H1 (cell line): ENCODE data around the gene CCNI. TPM values are rescaled to one million over a fixed set of nuclear protein-coding genes. Genes with fewer than 3 reads are reported as not detected.

Experiments
- CTCF ChIA-PET: fragments of 300-600 bp; sonication (Branson Sonifier 250); formaldehyde crosslinking; loops from one replicate; lab custom pipeline; 2021; ENCODE audit not compliant: partially characterized antibody; lab: Charles Lee
- POLR2A ChIA-PET: fragments of 300-600 bp; sonication (Branson Sonifier 250); formaldehyde crosslinking; loops from one replicate; lab custom pipeline; 2021; ENCODE audit warnings: inconsistent platforms; ENCODE audit not compliant: partially characterized antibody; lab: Charles Lee
- DNase-seq, 2 experiments: peaks; one replicate each; pipeline versions ENCODE4 v3.0.0 to v3.0.0-alpha.2; 2010 to 2022; ENCODE audit warnings: low spot score in 2 of 2, low read depth in 1 of 2, mixed read lengths in 1 of 2
- FAIRE-seq: peaks from 2 replicates; lab custom pipeline; 2011; peaks lifted over from hg19 to GRCh38; lab: Jason Lieb, UNC
- H2AFZ ChIP-seq: 2 replicates; pipeline ENCODE4 v1.8.1; 2012; ENCODE audit warnings: low read length, inconsistent platforms
- H2AK5ac ChIP-seq: 2 replicates; pipeline ENCODE4 v1.6.1; 2013; ENCODE audit warnings: low read depth, low read length
- H2BK120ac ChIP-seq: replicated peaks from 2 replicates; pipeline ENCODE3; 2013; ENCODE audit warnings: low read depth, low read length, inconsistent platforms
- H2BK12ac ChIP-seq: 2 replicates; pipeline ENCODE4 v1.6.1; 2013; ENCODE audit warnings: low read depth, low read length
- H2BK15ac ChIP-seq: 2 replicates; pipeline ENCODE4 v1.6.1; 2013; ENCODE audit warnings: low read length
- H2BK20ac ChIP-seq: 2 replicates; pipeline ENCODE4 v1.6.1; 2013; ENCODE audit warnings: low read length
- H2BK5ac ChIP-seq: 2 replicates; pipeline ENCODE4 v1.6.1; 2013; ENCODE audit warnings: low read depth, low read length
- H3K14ac ChIP-seq: 2 replicates; pipeline ENCODE4 v1.6.1; 2013; ENCODE audit warnings: inconsistent platforms; ENCODE audit not compliant: insufficient read length
- H3K18ac ChIP-seq: 2 replicates; pipeline ENCODE4 v1.6.1; 2013; ENCODE audit warnings: low read length; ENCODE audit errors: extremely low read depth
- H3K23ac ChIP-seq: 2 replicates; pipeline ENCODE4 v1.6.1; 2013; ENCODE audit warnings: inconsistent platforms; ENCODE audit not compliant: insufficient read length
- H3K23me2 ChIP-seq: 2 replicates; pipeline ENCODE4 v1.6.1; 2013; ENCODE audit warnings: low read depth, low read length
- H3K27ac ChIP-seq: 2 replicates; pipeline ENCODE4 v1.6.1; 2011; ENCODE audit warnings: low read depth, low read length, inconsistent platforms
- H3K27me3 ChIP-seq, 4 experiments: replicated peaks in 1 of 4; 1 replicate in 1 of 4; 2 replicates in 3 of 4; pipeline versions ENCODE4 v1.6.1 to v1.8.1; 2011 to 2013; ENCODE audit warnings: low read length in 3 of 4, mild to moderate bottlenecking in 3 of 4, inconsistent platforms in 2 of 4, mixed read lengths in 2 of 4, moderate library complexity in 1 of 4; ENCODE audit not compliant: control insufficient read depth in 3 of 4, insufficient read depth in 3 of 4; ENCODE audit errors: extremely low read depth in 1 of 4
- H3K36me3 ChIP-seq, 4 experiments: 2 replicates each; pipeline versions ENCODE4 v1.6.1 to v1.8.1; 2011 to 2013; ENCODE audit warnings: mild to moderate bottlenecking in 4 of 4, low read length in 3 of 4, moderate library complexity in 2 of 4, control low read depth in 1 of 4, inconsistent platforms in 1 of 4; ENCODE audit not compliant: insufficient read depth in 4 of 4, control insufficient read depth in 2 of 4
- H3K4ac ChIP-seq: replicated peaks from 2 replicates; pipeline ENCODE3; 2013; ENCODE audit warnings: low read length, low read depth, mixed read lengths, inconsistent platforms; ENCODE audit not compliant: insufficient read length
- H3K4me1 ChIP-seq, 4 experiments: replicated peaks in 1 of 4; 1 replicate in 1 of 4; 2 replicates in 3 of 4; pipeline versions ENCODE4 v1.6.1 to v1.8.1; 2011 to 2013; ENCODE audit warnings: low read length in 3 of 4, inconsistent platforms in 2 of 4, mixed read lengths in 1 of 4; ENCODE audit not compliant: insufficient read depth in 4 of 4, control insufficient read depth in 3 of 4
- H3K4me2 ChIP-seq, 2 experiments: 2 replicates each; pipeline versions ENCODE4 v1.6.1 to v1.8.1; 2011 to 2013; ENCODE audit warnings: low read depth in 2 of 2, low read length in 2 of 2, control low read depth in 1 of 2, inconsistent platforms in 1 of 2, mild to moderate bottlenecking in 1 of 2; ENCODE audit not compliant: insufficient read depth in 1 of 2
- H3K4me3 ChIP-seq, 4 experiments: fragments of 200-600, 300-600 bp in 1 of 4; sonication (generic), shearing (Covaris generic), sonication (Bioruptor Twin) in 1 of 4; 2 replicates each; pipeline versions ENCODE4 v1.5.1 to v1.8.1; 2011 to 2016; ENCODE audit warnings: low read length in 4 of 4, low read depth in 3 of 4, control low read depth in 2 of 4, inconsistent platforms in 2 of 4, mild to moderate bottlenecking in 2 of 4, mixed read lengths in 1 of 4, moderate library complexity in 1 of 4; ENCODE audit not compliant: insufficient read depth in 2 of 4; ENCODE audit errors: extremely low read depth in 1 of 4
- H3K56ac ChIP-seq: replicated peaks from 2 replicates; pipeline ENCODE3; 2013; ENCODE audit warnings: low read depth, mild to moderate bottlenecking, mixed read lengths, low read length, inconsistent platforms; ENCODE audit not compliant: insufficient read length
- H3K79me1 ChIP-seq: 2 replicates; pipeline ENCODE4 v1.6.1; 2013; ENCODE audit warnings: low read depth, low read length, control low read depth
- H3K79me2 ChIP-seq, 2 experiments: 2 replicates each; pipeline versions ENCODE4 v1.6.1 to v1.8.1; 2012 to 2013; ENCODE audit warnings: low read length in 2 of 2, mild to moderate bottlenecking in 2 of 2, inconsistent platforms in 1 of 2; ENCODE audit not compliant: insufficient read depth in 2 of 2, control insufficient read depth in 1 of 2
- H3K9ac ChIP-seq, 4 experiments: replicated peaks in 1 of 4; 1 replicate in 1 of 4; 2 replicates in 3 of 4; pipeline versions ENCODE4 v1.6.1 to v1.8.1; 2011 to 2013; ENCODE audit warnings: low read depth in 3 of 4, low read length in 3 of 4, control low read depth in 2 of 4, mild to moderate bottlenecking in 2 of 4, moderate library complexity in 2 of 4, inconsistent platforms in 1 of 4; ENCODE audit errors: extremely low read depth in 1 of 4
- H3K9me3 ChIP-seq, 2 experiments: 2 replicates each; pipeline versions ENCODE4 v1.6.1 to v1.8.1; 2012 to 2013; ENCODE audit warnings: mild to moderate bottlenecking in 2 of 2, moderate library complexity in 2 of 2, control low read depth in 1 of 2, inconsistent platforms in 1 of 2, low read depth in 1 of 2, low read length in 1 of 2, mixed read lengths in 1 of 2; ENCODE audit not compliant: insufficient read depth in 2 of 2
- H4K20me1 ChIP-seq, 2 experiments: replicated peaks in 1 of 2; 2 replicates each; pipeline versions ENCODE3 to v1.8.1; 2011 to 2013; ENCODE audit warnings: inconsistent platforms in 2 of 2, low read length in 2 of 2, mild to moderate bottlenecking in 1 of 2; ENCODE audit not compliant: insufficient read depth in 2 of 2, control insufficient read depth in 1 of 2
- H4K5ac ChIP-seq: 2 replicates; pipeline ENCODE4 v1.6.1; 2013; ENCODE audit warnings: low read length, low read depth, mixed read lengths, inconsistent platforms; ENCODE audit not compliant: insufficient read length
- H4K8ac ChIP-seq: 2 replicates; pipeline ENCODE4 v1.8.0; 2013; ENCODE audit warnings: mild to moderate bottlenecking, moderate library complexity, low read length, inconsistent platforms; ENCODE audit not compliant: insufficient read depth; ENCODE audit errors: extremely low read depth
- H4K91ac ChIP-seq: replicated peaks from 2 replicates; pipeline ENCODE3; 2013; ENCODE audit warnings: low read length, mixed read lengths, inconsistent platforms; ENCODE audit not compliant: insufficient read length
- BACH1 ChIP-seq: IDR thresholded peaks from 2 replicates; pipeline ENCODE4 v1.6.1; 2012; ENCODE audit warnings: low read length, improper control_type of control experiment
- CBX8 ChIP-seq: fragments of 300-800, 300-1000 bp; sonication (generic); IDR thresholded peaks from 2 replicates; pipeline ENCODE4 v1.7.1; 2016; ENCODE audit warnings: low read depth, low read length, borderline replicate concordance
- FOSL1 ChIP-seq: IDR thresholded peaks from 2 replicates; pipeline ENCODE4 v1.6.1; 2011; ENCODE audit warnings: mild to moderate bottlenecking, low read depth, low read length, moderate library complexity; ENCODE audit not compliant: insufficient read depth
- GTF2F1 ChIP-seq: IDR thresholded peaks from 2 replicates; pipeline ENCODE4 v1.6.1; 2012; ENCODE audit warnings: low read depth, low read length, improper control_type of control experiment, borderline replicate concordance
- MAFK ChIP-seq: IDR thresholded peaks from 2 replicates; pipeline ENCODE4 v1.6.1; 2012; ENCODE audit warnings: low read depth, mild to moderate bottlenecking, improper control_type of control experiment, low read length
- NRF1 ChIP-seq: IDR thresholded peaks from 2 replicates; pipeline ENCODE4 v1.6.1; 2011; ENCODE audit warnings: mild to moderate bottlenecking, low read depth, low read length, improper control_type of control experiment
- PHF8 ChIP-seq: fragments of 200-600 bp; sonication (generic); conservative IDR thresholded peaks from 2 replicates; pipeline ENCODE4 v1.7.1; 2012; ENCODE audit warnings: low read depth, mild to moderate bottlenecking, inconsistent platforms, low read length, moderate library complexity
- SIN3A ChIP-seq, 2 experiments: IDR thresholded peaks in 1 of 2; conservative IDR thresholded peaks in 1 of 2; 2 replicates each; pipeline ENCODE4 v1.6.1; 2011 to 2012; ENCODE audit warnings: low read length in 2 of 2, improper control_type of control experiment in 1 of 2, low read depth in 1 of 2, mild to moderate bottlenecking in 1 of 2
- SIX5 ChIP-seq: IDR thresholded peaks from 2 replicates; pipeline ENCODE4 v1.6.1; 2011; ENCODE audit warnings: mild to moderate bottlenecking, low read depth, low read length
- TAF7 ChIP-seq: optimal IDR thresholded peaks from 2 replicates; pipeline ENCODE3; 2011; ENCODE audit warnings: low read depth, mild to moderate bottlenecking, inconsistent platforms, low read length, moderate library complexity, borderline replicate concordance
- WGBS, 2 experiments: shearing (Covaris generic) in 1 of 2; methylation state at CpG; one replicate each; pipeline versions ENCODE4 v1.1.6 to v1.1.7; 2013 to 2015; ENCODE audit warnings: low lambda C conversion rate in 2 of 2, mixed read lengths in 2 of 2, inconsistent platforms in 1 of 2, low coverage in 1 of 2, missing lambda C conversion rate in 1 of 2; ENCODE audit not compliant: insufficient replicate concordance in 2 of 2, insufficient coverage in 1 of 2, insufficient read length in 1 of 2; ENCODE audit errors: extremely low coverage in 1 of 2, missing lambda C conversion rate in 1 of 2; 5-methylcytosine and 5-hydroxymethylcytosine counted together
- polyA plus RNA-seq, 7 experiments: library from polyadenylated mRNA; depleted of rRNA in 3 of 7; stranded (reverse) in 5 of 7; unstranded in 2 of 7; fragments of >200 nt in 5 of 7; fragments of 200-250 nt in 2 of 7; gene quantifications; 1 replicate in 5 of 7; 2 replicates in 1 of 7; 4 replicates in 1 of 7; pipeline versions ENCODE4 v1.2.1 to v1.2.3, GENCODE V29; 2011 to 2013; ENCODE audit warnings: missing spikeins in 2 of 7, mixed read lengths in 2 of 7
- total RNA-seq: library from RNA; stranded (reverse); fragmentation: NEBNext Ultra II Directional; extraction: Animal tissue kit (Norgen Biotek cat#: 25700); gene quantifications from 2 replicates; pipeline ENCODE4 v1.2.1, GENCODE V29; 2021
- TF ChIP-seq, protein P1 (sequence below): IDR thresholded peaks from 2 replicates; pipeline ENCODE4 v1.6.1; 2011; ENCODE audit warnings: low read length, improper control_type of control experiment
- TF ChIP-seq, protein P2 (sequence below): IDR thresholded peaks from 2 replicates; pipeline ENCODE4 v1.6.1; 2012; ENCODE audit warnings: inconsistent platforms

Gene CCNI
- total and polyA plus RNA-seq, 2 of the 8 experiments (the other 6 are each of a cell fraction or from before 2014, with no cell fraction given), result 97.8 to 234 TPM

DNA sequence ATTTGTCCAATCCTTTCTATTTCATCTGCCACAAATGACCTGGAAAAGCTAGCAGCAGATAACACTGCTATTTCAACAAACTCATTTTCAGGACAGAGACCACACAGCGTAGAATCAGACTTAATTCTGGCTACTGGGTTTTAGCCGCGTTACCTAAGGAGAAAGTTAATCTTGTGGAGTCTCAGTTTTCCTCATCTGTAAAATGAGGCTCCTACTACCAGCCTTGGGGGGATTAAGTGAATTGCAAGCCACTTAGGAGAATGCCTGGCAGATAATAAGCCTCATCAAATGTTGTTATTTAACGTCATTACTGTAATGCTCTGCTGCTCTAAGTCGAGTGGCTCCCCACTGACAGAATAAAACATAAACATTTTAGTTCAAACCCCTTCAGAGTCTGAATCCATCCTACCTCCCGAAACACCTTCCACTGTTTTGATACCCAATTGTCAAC, 1.4 kb downstream of the CCNI start:
- no peak overlapping the region for H3K18ac ChIP-seq
- H3K9me3 ChIP-seq, result no peaks in the 10 kb centered on the region
- H2BK5ac ChIP-seq, result no peak overlapping the region
- peaks cover 0 to 7% (median 3%) of the 10 kb centered on the region in 4 experiments; a peak in 3 of 7 replicates for H3K4me1 ChIP-seq
- FAIRE-seq, result no peak
- WGBS, 2 experiments, result 37% methylated on average over 6 of the region's 6 CpGs; no CpG with 5 or more reads in 1 of the 2 experiments
- no peak overlapping the region for H4K8ac ChIP-seq
- peak overlapping the region; percentile 81 to 93 for H3K4me2 ChIP-seq
- no peaks in the 10 kb centered on the region for H3K27me3 ChIP-seq
- H2AFZ ChIP-seq, result no peak overlapping the region
- ChIA-PET POLR2A (interaction anchor here (1.0 to 5.2 kb wide), 2 partner anchors 8 to 82 kb away, joined by 3 to 39 read pairs; partner anchors contain the start of gene CCNG2), CTCF (interaction anchor here (1.0 to 2.1 kb wide), 4 partner anchors 13 to 30 kb away, joined by 3 to 7 read pairs (median 4); no protein-coding TSS in a partner anchor)
- H2BK15ac ChIP-seq, result no peak overlapping the region
- no peak overlapping the region for H4K5ac ChIP-seq
- H3K23ac ChIP-seq, result no peak overlapping the region
- H3K4me3 ChIP-seq, result peak overlapping the region; percentile 33 to 85 (median 80); a peak in 7 of 8 replicates
- H3K79me1 ChIP-seq, result no peaks in the 10 kb centered on the region; the same call in 1 of the 2 replicates
- no peak overlapping the region for H2BK12ac ChIP-seq
- H4K91ac ChIP-seq, result no peak overlapping the region
- H2BK120ac ChIP-seq, result no peak overlapping the region
- no peak overlapping the region for H2BK20ac ChIP-seq
- H4K20me1 ChIP-seq, result peaks cover 20 to 32% of the 10 kb centered on the region in 2 experiments
- peaks cover 22 to 57% of the 10 kb centered on the region in 2 experiments for H3K79me2 ChIP-seq
- no peak overlapping the region for H3K4ac ChIP-seq
- no peak overlapping the region for H3K27ac ChIP-seq
- no peak overlapping the region for H2AK5ac ChIP-seq
- no peaks in the 10 kb centered on the region for H3K36me3 ChIP-seq
- DNase-seq, result no peak
- peak overlapping the region in 3 of 4 experiments; percentile 46 to 59 (median 53); a peak in 4 of 7 replicates for H3K9ac ChIP-seq
- H3K14ac ChIP-seq, result no peak overlapping the region
- H3K23me2 ChIP-seq, result peaks cover 6% of the 10 kb centered on the region
- no peak overlapping the region for H3K56ac ChIP-seq
- TF ChIP-seq CBX8 (no peak), MAFK (no peak), FOSL1 (no peak), TAF7 (no peak), BACH1 (no peak), PHF8 (no peak), SIX5 (no peak), NRF1 (no peak), GTF2F1 (no peak), SIN3A (conservative IDR thresholded peaks at IDR 0.05 in 1 of 2, IDR thresholded peaks at IDR 0.05 in 1 of 2; ENCODE audit: low read depth in 1 of 2, low read length in 2 of 2) (no peak; a peak in 1 of 4 replicates)
- TF ChIP-seq, protein P1, sequence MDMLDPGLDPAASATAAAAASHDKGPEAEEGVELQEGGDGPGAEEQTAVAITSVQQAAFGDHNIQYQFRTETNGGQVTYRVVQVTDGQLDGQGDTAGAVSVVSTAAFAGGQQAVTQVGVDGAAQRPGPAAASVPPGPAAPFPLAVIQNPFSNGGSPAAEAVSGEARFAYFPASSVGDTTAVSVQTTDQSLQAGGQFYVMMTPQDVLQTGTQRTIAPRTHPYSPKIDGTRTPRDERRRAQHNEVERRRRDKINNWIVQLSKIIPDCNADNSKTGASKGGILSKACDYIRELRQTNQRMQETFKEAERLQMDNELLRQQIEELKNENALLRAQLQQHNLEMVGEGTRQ, result no peak
- TF ChIP-seq, protein P2, sequence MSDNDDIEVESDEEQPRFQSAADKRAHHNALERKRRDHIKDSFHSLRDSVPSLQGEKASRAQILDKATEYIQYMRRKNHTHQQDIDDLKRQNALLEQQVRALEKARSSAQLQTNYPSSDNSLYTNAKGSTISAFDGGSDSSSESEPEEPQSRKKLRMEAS, result no peak
